ENCODE measurements around the gene CACNA2D2.

CACNA2D2 gene

GRCh38 chr3:50389414-50389767 is 114.0 kb downstream of the CACNA2D2 start:
- no peak for DNase-seq

GRCh38 chr3:50388720-50389413 is 114.6 kb downstream of the CACNA2D2 start:
- DNase-seq: no peak

GRCh38 chr3:50388016-50388719 is 115.3 kb downstream of the CACNA2D2 start:
- DNase-seq: no peak

GRCh38 chr3:50385754-50386153 is 117.7 kb downstream of the CACNA2D2 start:
- DNase-seq: no peak

- no peak for DNase-seq
Observed at GRCh38 chr3:50383750-50384149, 119.7 kb downstream of the CACNA2D2 start.

GRCh38 chr3:50382722-50383121 is 120.7 kb downstream of the CACNA2D2 start:
- no peak for DNase-seq

GRCh38 chr3:50381383-50381782 is 122.1 kb downstream of the CACNA2D2 start:
- DNase-seq: no peak

DNA sequence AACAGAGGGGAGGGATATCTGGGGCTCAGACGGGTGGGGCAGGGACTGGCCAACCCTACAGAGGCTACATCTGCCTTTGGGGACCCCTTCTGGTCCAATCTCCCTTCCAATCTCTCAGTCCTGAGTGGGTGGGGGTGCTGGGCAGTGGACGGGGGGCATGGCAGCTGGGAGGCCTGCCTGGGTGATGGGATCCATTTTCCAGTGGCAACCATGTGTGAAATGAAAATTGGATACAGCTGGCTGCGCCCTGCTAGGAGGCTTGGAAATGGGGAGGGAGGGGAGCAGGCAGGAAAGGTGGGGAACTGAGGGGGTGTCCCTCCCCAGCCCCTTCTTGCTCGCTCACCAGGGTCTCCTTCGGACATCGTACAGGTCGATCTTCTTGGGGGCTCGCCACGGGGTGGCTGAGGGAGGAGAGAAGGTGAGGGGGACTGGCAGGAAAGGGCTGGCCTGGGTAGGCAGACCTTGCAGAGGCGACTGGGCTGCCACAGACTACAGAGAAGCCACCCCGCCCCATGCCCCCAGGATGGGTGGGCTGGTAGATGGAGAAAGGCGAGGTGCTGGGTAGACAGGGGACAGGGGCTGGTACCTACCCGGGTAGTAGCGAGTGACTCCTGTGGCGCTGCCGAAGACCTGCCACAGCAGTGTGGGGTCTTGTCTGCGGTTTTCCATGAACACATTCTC is 122.9 kb downstream of the CACNA2D2 start:
- no peak for DNase-seq

GRCh38 chr3:50378757-50379156 is 124.7 kb downstream of the CACNA2D2 start:
- DNase-seq: no peak

DNA sequence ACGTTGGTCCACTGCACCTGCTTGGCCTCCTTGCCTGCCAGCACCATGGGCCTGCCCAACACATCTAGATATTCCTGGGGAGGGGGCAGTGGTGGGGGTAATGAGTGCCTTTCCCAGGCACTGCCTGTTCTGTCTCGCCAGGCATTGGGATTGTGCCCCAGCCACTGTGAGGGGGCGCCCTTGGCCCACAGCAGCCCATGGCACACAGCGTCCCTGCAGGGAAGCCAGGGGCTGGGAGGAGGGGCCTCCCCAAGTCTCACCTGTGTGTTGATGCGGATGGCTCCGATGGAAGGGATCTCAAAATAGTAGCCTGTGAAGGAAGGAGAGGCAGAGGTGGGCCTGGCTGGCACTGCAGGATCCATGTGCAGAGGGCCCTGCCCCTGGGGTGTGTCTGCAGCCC is 125.4 kb downstream of the CACNA2D2 start:
- DNase-seq: no peak

- DNase-seq: no peak
Observed at GRCh38 chr3:50375258-50375931, 128.0 kb downstream of the CACNA2D2 start.

- no peak for DNase-seq
Observed at GRCh38 chr3:50374363-50375257, 128.8 kb downstream of the CACNA2D2 start.

GRCh38 chr3:50373146-50374051 is 130.0 kb downstream of the CACNA2D2 start:
- no peak for DNase-seq

GRCh38 chr3:50372349-50372748 is 131.1 kb downstream of the CACNA2D2 start:
- DNase-seq: no peak

GRCh38 chr3:50371133-50371685 is 132.2 kb downstream of the CACNA2D2 start:
- no peak for DNase-seq

GRCh38 chr3:50370594-50370993 is 132.8 kb downstream of the CACNA2D2 start:
- no peak for DNase-seq

GRCh38 chr3:50369012-50369670 is 134.3 kb downstream of the CACNA2D2 start:
- DNase-seq: no peak

GRCh38 chr3:50365842-50366220 is 137.6 kb downstream of the CACNA2D2 start:
- no peak for DNase-seq

- DNase-seq: peak; percentile 97
Observed at GRCh38 chr3:50365080-50365841, 138.2 kb downstream of the CACNA2D2 start.

Measured in CD4-positive, alpha-beta T cell treated with Interleukin-17A for 4 hours (primary cell).